Activated CD4-positive, alpha-beta T cell treated with anti-CD3 and anti-CD28 coated beads, Interleukin-2, amount 10 ng/mL, durations not matched to agents 7 days and 5 days (primary cell): ENCODE measurements around the gene MAP7D2. TPM values are rescaled to one million over a fixed set of nuclear protein-coding genes. Genes with fewer than 3 reads are reported as not detected.
"Not testable (repeated sequence)": the region's sequence is repeated elsewhere in the genome, so short reads cannot be mapped to it uniquely, and the experiment has no call there.

ENCODE experiments used
- CTCF ChIA-PET: fragments of 350-600 bp; sonication (Branson Sonifier 250); formaldehyde crosslinking; loops from one replicate; lab custom pipeline; 2021; ENCODE audit warnings: antibody characterized with exemption; lab: Charles Lee
- POLR2A ChIA-PET: fragments of 350-600 bp; sonication (Branson Sonifier 250); formaldehyde crosslinking; loops from one replicate; lab custom pipeline; 2021; ENCODE audit warnings: antibody characterized with exemption; lab: Charles Lee
- DNase-seq: peaks from one replicate; pipeline ENCODE4 v3.0.0-alpha.2; 2020
- H3K27ac Mint-ChIP-seq: one replicate; pipeline ENCODE4 v1.8.0; 2021; ENCODE audit warnings: mild to moderate bottlenecking, moderate library complexity, mixed read lengths
- H3K27me3 Mint-ChIP-seq: one replicate; pipeline ENCODE4 v1.8.0; 2021; ENCODE audit warnings: mixed read lengths
- H3K36me3 Mint-ChIP-seq: one replicate; pipeline ENCODE4 v1.8.0; 2021; ENCODE audit warnings: low read depth, mixed read lengths
- H3K4me1 Mint-ChIP-seq: one replicate; pipeline ENCODE4 v1.8.0; 2021; ENCODE audit warnings: mixed read lengths
- H3K4me3 Mint-ChIP-seq: one replicate; pipeline ENCODE4 v1.8.0; 2021; ENCODE audit warnings: mild to moderate bottlenecking, moderate library complexity, mixed read lengths
- H3K9me3 Mint-ChIP-seq: one replicate; pipeline ENCODE4 v1.8.0; 2021; ENCODE audit warnings: mixed read lengths
- total RNA-seq, 2 experiments: library from RNA; stranded (reverse); gene quantifications; one replicate each; pipeline ENCODE4 v1.2.3, GENCODE V29; 2021

MAP7D2 gene
- under 1 TPM; 0.12 to 0.21 TPM for total RNA-seq

- POLR2A ChIA-PET, result no interaction called here
These were observed at the start of gene MAP7D2 for GRCh38 chrX:20116577-20117240. MAP7D2 (minus strand) TSS chrX:20116907; CDS start chrX:20116879, 28 bp downstream.

GRCh38 chrX:20162516-20162915 lies 45.8 kb upstream of the MAP7D2 start:
- H3K27me3 Mint-ChIP-seq, DNase-seq, H3K4me3 Mint-ChIP-seq, H3K9me3 Mint-ChIP-seq, H3K27ac Mint-ChIP-seq, POLR2A ChIA-PET, H3K4me1 Mint-ChIP-seq: not testable (repeated sequence)
- CTCF ChIA-PET, result interaction anchor here (0.7 kb wide), 1 partner anchor 296 kb away, joined by 3 read pairs; no protein-coding TSS in a partner anchor
- H3K36me3 Mint-ChIP-seq, result peaks cover 32% of the 10 kb centered on the region

More at GRCh38 chrX:20116577-20117240, at the start of gene MAP7D2:
- Mint-ChIP-seq H3K9me3 (no peaks in the 10 kb centered on the region), H3K36me3 (no peaks in the 10 kb centered on the region), H3K4me1 (peaks cover 13% of the 10 kb centered on the region), H3K27me3 (peaks cover 17% of the 10 kb centered on the region), H3K27ac (no peak within 1 kb of the TSS), H3K4me3 (no peak within 1 kb of the TSS)
- CTCF ChIA-PET, result no interaction called here
- no peak for DNase-seq

GRCh38 chrX:20159797-20160385 lies 43.2 kb upstream of the MAP7D2 start:
- no peak overlapping the region for H3K27ac Mint-ChIP-seq
- H3K27me3 Mint-ChIP-seq, result no peaks in the 10 kb centered on the region
- ChIA-PET POLR2A (no interaction called here), CTCF (interaction anchor here (1.6 kb wide), 1 partner anchor 13 kb away, joined by 3 read pairs; no protein-coding TSS in a partner anchor)
- H3K4me1 Mint-ChIP-seq, result no peaks in the 10 kb centered on the region
- no peak for DNase-seq
- peaks cover 40% of the 10 kb centered on the region for H3K36me3 Mint-ChIP-seq
- H3K9me3 Mint-ChIP-seq, result no peaks in the 10 kb centered on the region
- H3K4me3 Mint-ChIP-seq, result no peak overlapping the region

- ChIA-PET CTCF (no interaction called here), POLR2A (no interaction called here)
- H3K27ac Mint-ChIP-seq, result no peak overlapping the region
- no peaks in the 10 kb centered on the region for H3K4me1 Mint-ChIP-seq
- peaks cover 48% of the 10 kb centered on the region for H3K36me3 Mint-ChIP-seq
- no peaks in the 10 kb centered on the region for H3K9me3 Mint-ChIP-seq
- H3K4me3 Mint-ChIP-seq, result no peak overlapping the region
- no peak for DNase-seq
- H3K27me3 Mint-ChIP-seq, result no peaks in the 10 kb centered on the region
These were observed 35.0 kb upstream of the MAP7D2 start for GRCh38 chrX:20151689-20152088.

GRCh38 chrX:20149326-20149725 lies 32.6 kb upstream of the MAP7D2 start:
- Mint-ChIP-seq H3K36me3 (peaks cover 34% of the 10 kb centered on the region), H3K4me3 (no peak overlapping the region), H3K4me1 (no peaks in the 10 kb centered on the region), H3K27me3 (no peaks in the 10 kb centered on the region), H3K27ac (no peak overlapping the region), H3K9me3 (no peaks in the 10 kb centered on the region)
- CTCF ChIA-PET, result no interaction called here
- POLR2A ChIA-PET, result no interaction called here
- no peak for DNase-seq

- POLR2A ChIA-PET, result no interaction called here
- CTCF ChIA-PET, result no interaction called here
- no peaks in the 10 kb centered on the region for H3K9me3 Mint-ChIP-seq
- DNase-seq, result no peak
- no peak overlapping the region for H3K4me3 Mint-ChIP-seq
- no peak overlapping the region for H3K27ac Mint-ChIP-seq
- H3K36me3 Mint-ChIP-seq, result peaks cover 26% of the 10 kb centered on the region
- no peaks in the 10 kb centered on the region for H3K27me3 Mint-ChIP-seq
- peaks cover 5% of the 10 kb centered on the region for H3K4me1 Mint-ChIP-seq
These were observed 30.9 kb upstream of the MAP7D2 start for GRCh38 chrX:20147561-20147960.

- DNase-seq, result no peak
- no peaks in the 10 kb centered on the region for H3K27me3 Mint-ChIP-seq
- ChIA-PET CTCF (no interaction called here), POLR2A (no interaction called here)
- peaks cover 14% of the 10 kb centered on the region for H3K4me1 Mint-ChIP-seq
- H3K27ac Mint-ChIP-seq, result no peak overlapping the region
- no peaks in the 10 kb centered on the region for H3K9me3 Mint-ChIP-seq
- H3K36me3 Mint-ChIP-seq, result peaks cover 17% of the 10 kb centered on the region
- no peak overlapping the region for H3K4me3 Mint-ChIP-seq
These were observed 27.8 kb upstream of the MAP7D2 start for GRCh38 chrX:20144491-20144890.

- no peak for DNase-seq
- Mint-ChIP-seq H3K4me3 (no peak overlapping the region), H3K27ac (peak overlapping the region; percentile 19), H3K9me3 (no peaks in the 10 kb centered on the region), H3K4me1 (peaks cover 20% of the 10 kb centered on the region), H3K27me3 (no peaks in the 10 kb centered on the region), H3K36me3 (peaks cover 19% of the 10 kb centered on the region)
- CTCF ChIA-PET, result no interaction called here
- POLR2A ChIA-PET, result no interaction called here
These were observed 26.9 kb upstream of the MAP7D2 start for GRCh38 chrX:20143561-20143960.

- H3K36me3 Mint-ChIP-seq, result peaks cover 17% of the 10 kb centered on the region
These were observed 26.4 kb upstream of the MAP7D2 start for GRCh38 chrX:20143111-20143510.

GRCh38 chrX:20141281-20142220 lies 24.8 kb upstream of the MAP7D2 start, which contains the start of gene EIF1AX:
EIF1AX (minus strand) TSS chrX:20141838; CDS start chrX:20141640, 198 bp downstream.
- peak within 1 kb of the TSS; percentile 91 for H3K27ac Mint-ChIP-seq
- no peaks in the 10 kb centered on the region for H3K27me3 Mint-ChIP-seq
- H3K4me3 Mint-ChIP-seq, result peak within 1 kb of the TSS; percentile 83
- CTCF ChIA-PET, result interaction anchor here (0.6 to 1.0 kb wide), 2 partner anchors 65 to 164 kb away, joined by 3 to 4 read pairs; no protein-coding TSS in a partner anchor
- H3K4me1 Mint-ChIP-seq, result peaks cover 26% of the 10 kb centered on the region
- H3K36me3 Mint-ChIP-seq, result peaks cover 19% of the 10 kb centered on the region
- H3K9me3 Mint-ChIP-seq, result no peaks in the 10 kb centered on the region
- peak; percentile 96 for DNase-seq
- POLR2A ChIA-PET, result no interaction called here

More at GRCh38 chrX:20143111-20143510, 26.4 kb upstream of the MAP7D2 start:
- ChIA-PET POLR2A (no interaction called here), CTCF (no interaction called here)
- no peaks in the 10 kb centered on the region for H3K27me3 Mint-ChIP-seq
- DNase-seq, result no peak
- H3K4me3 Mint-ChIP-seq, result peak overlapping the region; percentile 56
- H3K27ac Mint-ChIP-seq, result peak overlapping the region; percentile 81
- H3K9me3 Mint-ChIP-seq, result no peaks in the 10 kb centered on the region
- H3K4me1 Mint-ChIP-seq, result peaks cover 20% of the 10 kb centered on the region

- no peaks in the 10 kb centered on the region for H3K9me3 Mint-ChIP-seq
- no peaks in the 10 kb centered on the region for H3K27me3 Mint-ChIP-seq
- no peak for DNase-seq
- H3K36me3 Mint-ChIP-seq, result peaks cover 24% of the 10 kb centered on the region
- ChIA-PET POLR2A (no interaction called here), CTCF (no interaction called here)
- peak overlapping the region; percentile 91 for H3K27ac Mint-ChIP-seq
- peaks cover 36% of the 10 kb centered on the region for H3K4me1 Mint-ChIP-seq
- peak overlapping the region; percentile 83 for H3K4me3 Mint-ChIP-seq
These were observed 23.7 kb upstream of the MAP7D2 start for GRCh38 chrX:20140420-20140819.

GRCh38 chrX:20139966-20140365 lies 23.3 kb upstream of the MAP7D2 start:
- Mint-ChIP-seq H3K27me3 (no peaks in the 10 kb centered on the region), H3K36me3 (peaks cover 24% of the 10 kb centered on the region), H3K4me1 (peaks cover 36% of the 10 kb centered on the region), H3K4me3 (peak overlapping the region; percentile 83), H3K27ac (peak overlapping the region; percentile 91), H3K9me3 (no peaks in the 10 kb centered on the region)
- CTCF ChIA-PET, result no interaction called here
- DNase-seq, result no peak
- POLR2A ChIA-PET, result no interaction called here
